Jurkat, Clone E6-1 (cell line): Measurements from ENCODE around the gene FRAS1.
"Not testable (repeated sequence)": the region's sequence is repeated elsewhere in the genome, so short reads cannot be mapped to it uniquely, and the experiment has no call there.

Experiments
- DNase-seq: peaks from one replicate; pipeline ENCODE4 v3.0.0-alpha.2; 2011; ENCODE audit warnings: low read depth, low spot score
- H3K4me3 ChIP-seq: 2 replicates; pipeline ENCODE4 v1.5.1; 2011; ENCODE audit warnings: mild to moderate bottlenecking, low read length, control low read depth, moderate library complexity

FRAS1 gene

DNA sequence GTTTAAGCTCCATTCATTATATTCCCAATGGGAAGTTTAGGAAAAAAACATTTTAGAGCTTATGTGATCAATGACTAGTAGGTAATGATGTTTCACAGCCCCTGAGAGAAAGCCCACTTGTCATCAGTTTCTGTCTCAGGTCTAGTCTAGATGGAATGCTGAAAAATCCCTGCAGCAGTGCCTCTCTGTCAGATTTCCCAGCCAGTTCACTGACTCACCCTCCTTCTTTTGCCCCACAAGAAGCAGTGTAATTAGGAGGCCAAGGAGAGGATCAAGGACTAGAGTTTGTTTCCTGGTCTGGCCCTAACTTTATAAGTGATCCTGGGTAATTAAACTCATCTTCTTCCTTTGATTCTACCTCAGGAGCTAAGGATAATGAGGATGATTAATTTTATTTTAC is 375.8 kb downstream of the FRAS1 start:
- DNase-seq, result no peak
- H3K4me3 ChIP-seq, result no peak overlapping the region

DNA sequence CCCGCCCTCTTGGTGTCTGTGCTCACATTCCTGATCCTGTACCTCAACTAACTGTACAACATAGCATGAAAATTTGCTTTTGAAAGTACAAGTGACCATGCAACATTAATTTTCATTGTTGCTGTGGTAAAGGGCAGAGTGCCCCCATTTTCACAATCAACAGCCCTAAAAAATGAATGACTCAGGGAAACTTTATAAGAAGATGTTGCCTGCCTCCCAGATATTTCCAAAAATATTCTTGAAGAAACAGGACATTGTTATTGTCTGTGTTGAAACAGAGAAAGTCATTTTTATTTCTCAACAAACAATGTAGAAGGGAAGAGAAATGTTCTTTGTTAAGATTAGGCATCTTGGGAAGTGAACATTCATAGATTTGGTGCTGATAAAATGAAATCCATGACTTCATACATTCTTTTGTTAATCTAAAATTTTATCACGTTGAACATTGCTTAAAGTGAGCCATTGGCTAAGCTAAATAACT is 380.5 kb downstream of the FRAS1 start:
- no peak overlapping the region for H3K4me3 ChIP-seq
- DNase-seq, result no peak

DNA sequence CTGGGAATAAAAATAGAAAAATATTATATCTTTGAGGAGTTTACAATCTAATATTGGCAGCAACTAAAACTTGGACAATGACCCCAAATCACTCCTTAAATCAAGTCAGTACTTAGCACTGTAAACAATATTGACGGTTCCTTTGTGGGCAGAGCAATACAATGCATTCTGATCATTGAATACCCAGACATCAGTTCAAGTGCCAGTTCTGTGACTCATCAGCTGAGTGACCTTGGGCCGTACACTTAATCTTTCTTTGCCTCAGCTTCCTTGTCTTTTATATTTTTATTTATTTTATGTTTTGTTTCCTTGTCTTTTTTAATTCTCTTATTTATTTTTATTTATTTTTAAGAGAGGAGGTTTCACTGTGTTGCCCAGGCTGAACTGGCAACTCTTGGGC is 382.2 kb downstream of the FRAS1 start:
- no peak for DNase-seq
- H3K4me3 ChIP-seq, result no peak overlapping the region

DNA sequence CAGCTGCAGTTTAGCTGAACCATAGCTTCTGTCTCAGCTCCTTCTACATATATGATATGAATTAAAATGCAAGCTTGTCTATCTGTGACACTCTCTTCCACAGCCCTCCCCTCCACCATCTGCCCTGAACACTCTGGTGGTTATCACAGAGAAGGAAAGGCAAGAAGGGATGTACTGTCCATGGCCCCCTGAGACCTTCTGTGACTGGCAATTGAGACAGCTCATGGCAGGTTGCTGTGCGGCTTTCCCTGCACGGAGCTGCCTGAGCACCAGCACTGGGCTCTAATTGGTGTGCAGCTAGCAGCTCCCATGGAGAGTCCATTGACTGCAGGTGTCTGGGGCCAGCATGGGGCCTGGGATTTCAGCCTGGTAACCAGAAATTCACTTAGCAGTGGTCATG is 384.6 kb downstream of the FRAS1 start:
- no peak for DNase-seq

DNA sequence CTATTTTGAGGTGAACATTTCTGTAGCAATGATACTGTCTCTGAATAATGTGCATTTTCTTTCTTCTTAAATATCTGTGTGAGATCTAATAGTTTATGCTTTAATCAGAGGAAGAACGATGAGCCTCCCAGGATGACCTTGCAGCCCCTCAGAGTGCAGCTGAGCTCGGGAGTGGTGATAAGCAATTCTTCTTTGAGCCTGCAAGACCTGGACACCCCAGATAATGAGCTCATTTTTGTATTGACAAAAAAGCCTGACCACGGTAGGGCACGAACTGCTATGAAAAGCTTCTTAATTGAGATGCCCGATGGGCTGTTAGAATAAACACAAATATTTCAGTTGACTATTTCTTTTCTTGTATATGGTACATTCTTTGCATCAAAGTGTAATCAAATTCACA is 389.5 kb downstream of the FRAS1 start:
- DNase-seq, result no peak
- H3K4me3 ChIP-seq, result no peak overlapping the region

More for the DNA sequence above, 384.6 kb downstream of the FRAS1 start:
- H3K4me3 ChIP-seq, result no peak overlapping the region

DNA sequence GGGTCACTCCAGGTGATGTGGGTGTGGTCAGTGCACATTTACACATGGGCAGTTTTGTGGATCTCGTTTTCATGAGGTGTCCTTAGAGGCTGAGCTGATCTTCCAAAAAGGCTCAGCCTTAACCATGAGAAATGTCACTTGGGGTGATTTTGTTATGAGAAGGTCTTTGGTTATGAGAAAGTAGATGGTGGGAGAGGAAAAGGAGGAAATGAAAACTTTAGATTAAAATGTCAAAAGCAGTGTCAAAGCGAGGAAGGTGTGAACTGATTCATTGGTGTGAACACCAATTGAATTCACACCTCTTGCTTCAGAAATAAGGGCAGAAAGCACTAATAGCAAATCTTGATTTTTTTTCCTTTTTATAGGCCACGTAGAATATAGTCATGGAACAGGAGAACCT is 394.3 kb downstream of the FRAS1 start:
- no peak overlapping the region for H3K4me3 ChIP-seq
- no peak for DNase-seq

DNA sequence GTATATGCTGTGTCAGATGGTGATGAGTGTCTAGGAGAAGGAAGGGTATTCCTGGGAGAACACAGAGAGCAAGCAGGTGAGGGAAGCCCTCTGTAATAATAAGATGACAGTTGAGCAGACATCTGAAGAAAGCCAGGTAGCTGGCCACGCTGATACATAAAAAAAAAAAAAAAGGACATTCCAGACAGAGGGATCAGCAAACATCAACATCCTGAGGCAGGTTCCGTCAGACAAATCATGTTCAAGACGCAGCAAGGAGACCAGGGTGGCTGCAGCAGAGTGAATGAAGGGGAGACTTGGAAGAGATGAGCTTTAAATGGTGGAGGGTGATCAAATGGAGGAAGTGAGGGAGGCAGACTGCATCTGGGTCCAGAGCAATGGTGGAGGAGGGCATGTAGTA is 396.9 kb downstream of the FRAS1 start:
- H3K4me3 ChIP-seq, result no peak overlapping the region
- no peak for DNase-seq

DNA sequence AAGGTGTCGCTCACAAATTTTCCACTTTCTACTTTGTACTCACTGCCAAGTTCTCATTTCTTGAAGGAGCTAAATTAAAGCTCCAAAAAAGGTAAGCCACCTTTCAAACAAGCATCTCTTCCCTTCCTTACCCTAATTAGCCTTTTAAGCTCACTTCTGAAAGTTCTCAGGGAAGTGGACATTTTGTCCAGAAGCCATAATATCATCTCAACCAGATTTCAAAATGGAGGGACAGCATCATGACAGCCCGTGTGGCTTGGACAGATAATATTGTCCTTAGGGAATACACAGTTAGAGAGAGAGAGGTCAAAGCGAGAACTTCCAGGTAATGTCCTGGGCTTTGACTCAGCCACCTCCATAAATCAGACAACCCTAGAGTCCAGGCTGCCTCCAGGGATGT is 400.6 kb downstream of the FRAS1 start:
- no peak overlapping the region for H3K4me3 ChIP-seq
- no peak for DNase-seq

DNA sequence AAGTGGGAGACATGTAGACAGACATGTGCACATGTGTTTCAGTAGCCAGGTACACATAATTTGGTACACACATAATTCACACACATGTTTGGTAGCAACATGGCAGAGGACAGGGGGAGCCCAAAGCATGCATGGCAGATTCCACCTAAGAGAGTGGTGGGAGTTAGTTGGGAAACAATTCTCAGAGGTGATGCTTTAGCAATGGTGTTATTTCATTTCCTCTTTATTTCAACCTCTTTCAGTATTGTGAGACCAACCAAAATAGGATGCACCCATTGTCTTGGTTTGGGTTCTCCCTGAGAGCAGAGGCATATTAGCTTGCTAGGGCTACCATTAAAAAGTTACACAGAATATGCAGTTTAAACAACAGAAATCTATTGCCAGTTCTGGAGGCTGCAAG is 402.2 kb downstream of the FRAS1 start:
- no peak overlapping the region for H3K4me3 ChIP-seq
- no peak for DNase-seq

DNA sequence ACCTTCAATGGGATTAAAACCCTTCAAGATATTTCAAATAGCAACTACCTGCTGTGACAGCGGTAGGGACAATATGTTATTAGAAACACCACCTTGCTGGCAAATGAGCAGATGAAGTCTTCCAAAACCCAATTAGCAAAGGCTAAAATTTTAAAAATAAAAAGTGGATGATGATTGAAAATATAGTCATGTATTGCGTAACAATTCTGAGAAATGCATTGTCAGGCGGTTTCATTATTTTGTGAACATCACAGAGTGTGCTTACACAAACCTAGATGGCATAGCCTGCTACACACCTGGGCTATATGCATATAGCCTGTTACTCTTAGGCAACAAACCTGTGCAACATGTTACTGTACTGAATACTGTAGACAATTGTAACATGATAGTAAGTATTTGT is 403.2 kb downstream of the FRAS1 start:
- H3K4me3 ChIP-seq, result no peak overlapping the region
- no peak for DNase-seq

DNA sequence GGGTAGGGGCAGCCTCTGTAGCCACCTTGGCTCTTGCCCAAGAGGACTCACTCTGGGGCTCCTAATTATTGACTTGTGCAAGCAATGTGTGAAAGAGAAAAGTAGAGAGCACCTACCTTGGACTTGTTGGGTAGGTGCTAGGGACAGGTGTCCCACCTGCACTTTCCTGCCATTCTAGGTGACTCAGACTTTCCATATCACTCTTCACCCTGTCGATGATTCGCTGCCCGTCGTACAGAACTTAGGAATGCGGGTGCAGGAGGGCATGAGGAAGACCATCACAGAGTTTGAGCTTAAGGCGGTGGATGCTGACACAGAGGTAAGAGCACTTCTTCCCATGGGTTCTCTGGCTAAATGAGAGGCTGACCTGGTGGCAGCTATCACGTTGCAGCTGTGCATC is 407.1 kb downstream of the FRAS1 start:
- DNase-seq, result no peak

DNA sequence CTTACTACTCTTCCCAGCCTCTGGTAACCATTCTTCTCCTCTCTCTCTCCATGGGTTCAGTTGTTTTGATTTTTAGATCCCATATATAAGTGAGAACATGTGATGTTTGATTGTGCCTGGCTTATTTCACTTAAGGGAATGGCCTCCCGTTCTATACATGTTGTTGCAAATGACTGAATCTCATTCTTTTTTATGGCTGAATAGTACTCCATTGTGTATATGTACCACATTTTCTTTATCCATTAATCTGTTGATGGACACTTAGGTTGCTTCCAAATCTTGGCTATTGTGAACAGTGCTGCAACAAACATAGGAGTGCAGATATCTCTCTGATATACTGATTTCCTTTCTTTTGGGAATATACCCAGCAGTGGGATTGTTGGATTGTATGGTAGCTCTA is 410.1 kb downstream of the FRAS1 start:
- H3K4me3 ChIP-seq, DNase-seq: not testable (repeated sequence)

More for the DNA sequence above, 407.1 kb downstream of the FRAS1 start:
- H3K4me3 ChIP-seq, result no peak overlapping the region

DNA sequence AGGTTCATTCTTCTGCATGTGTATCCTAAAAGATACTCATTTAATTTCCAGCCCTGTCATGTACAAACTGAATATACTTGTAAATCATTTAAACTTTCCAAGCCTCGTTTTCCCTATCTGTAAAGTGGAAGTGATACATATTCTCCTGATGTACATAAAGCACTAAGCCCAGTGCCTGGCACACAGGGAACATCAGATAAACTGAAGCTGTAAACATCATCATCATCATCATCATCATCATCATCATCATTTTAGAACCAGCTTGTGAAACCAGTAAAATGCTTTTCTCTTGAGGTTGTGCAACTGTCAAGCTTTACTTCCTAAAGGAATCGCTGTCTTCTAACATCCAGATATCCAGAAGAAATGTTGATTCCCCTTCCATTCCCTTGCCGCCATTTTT is 411.1 kb downstream of the FRAS1 start:
- DNase-seq, result no peak
- no peak overlapping the region for H3K4me3 ChIP-seq

DNA sequence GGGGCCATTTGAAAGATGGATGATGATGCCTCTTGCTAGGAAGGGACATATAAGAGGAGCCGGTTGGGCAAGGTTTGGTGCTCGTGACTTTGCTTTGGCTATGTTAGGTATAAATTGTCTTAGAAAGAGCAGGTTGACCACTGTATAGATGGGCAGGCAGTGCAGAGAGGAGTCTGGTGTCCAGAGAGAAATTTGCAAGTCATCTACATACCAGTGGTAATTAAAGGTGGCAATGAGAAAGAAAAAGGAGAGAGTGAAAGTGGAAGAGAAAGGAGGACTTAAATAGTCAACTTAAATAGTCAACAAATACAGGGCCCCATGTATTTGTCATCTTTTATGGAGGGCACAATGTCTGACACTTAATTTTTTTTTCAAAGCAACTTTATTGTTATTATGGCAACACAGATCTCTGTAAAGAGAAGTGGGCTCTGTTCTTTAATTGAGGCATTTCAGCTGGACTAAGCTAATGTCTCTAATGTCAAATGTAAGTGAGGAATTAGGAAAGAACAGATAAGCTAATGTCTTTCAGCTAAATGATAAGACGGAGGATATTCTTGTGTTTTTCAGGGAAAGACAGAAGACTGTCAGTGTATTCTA is 419.1 kb downstream of the FRAS1 start:
- no peak for DNase-seq
- H3K4me3 ChIP-seq, result no peak overlapping the region

DNA sequence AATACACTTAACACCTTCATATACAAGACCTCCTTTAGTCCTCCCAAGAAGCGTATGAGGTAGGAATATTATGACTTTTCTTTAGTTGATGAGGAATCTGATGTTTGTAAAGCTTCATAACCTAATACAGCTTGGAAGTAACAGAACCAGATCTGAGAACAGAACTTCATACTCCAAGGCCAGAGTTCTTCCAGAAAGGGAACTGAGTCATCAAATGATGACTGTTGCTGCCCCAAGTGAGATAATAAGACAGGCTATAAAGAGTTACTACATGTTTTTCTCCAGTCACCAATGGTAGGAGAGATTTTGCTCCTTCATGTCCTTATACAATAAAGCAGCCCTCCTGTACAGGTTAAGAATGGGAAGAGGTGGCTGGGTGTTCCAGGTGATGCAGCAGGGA is 420.2 kb downstream of the FRAS1 start:
- H3K4me3 ChIP-seq, result no peak overlapping the region

DNA sequence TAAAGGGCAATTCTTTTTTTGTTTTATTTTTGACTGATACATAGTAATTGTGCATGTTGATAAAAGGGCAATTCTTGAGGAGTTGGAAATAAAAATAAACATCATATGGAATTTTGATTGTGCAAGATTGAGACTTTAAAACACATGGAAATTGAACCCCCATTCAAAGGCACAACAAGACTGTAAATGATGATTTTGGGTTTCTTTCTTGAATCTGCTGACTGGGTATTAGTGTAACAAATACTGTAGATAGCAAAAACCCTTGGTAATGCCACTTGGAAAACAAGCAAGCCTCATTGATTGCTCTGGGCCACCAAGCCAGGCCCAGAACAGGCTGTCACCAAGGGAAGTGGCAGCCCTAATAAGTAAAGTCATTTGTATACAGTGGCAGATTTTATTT is 421.4 kb downstream of the FRAS1 start:
- no peak overlapping the region for H3K4me3 ChIP-seq
- no peak for DNase-seq

More for the DNA sequence above, 420.2 kb downstream of the FRAS1 start:
- DNase-seq, result no peak

DNA sequence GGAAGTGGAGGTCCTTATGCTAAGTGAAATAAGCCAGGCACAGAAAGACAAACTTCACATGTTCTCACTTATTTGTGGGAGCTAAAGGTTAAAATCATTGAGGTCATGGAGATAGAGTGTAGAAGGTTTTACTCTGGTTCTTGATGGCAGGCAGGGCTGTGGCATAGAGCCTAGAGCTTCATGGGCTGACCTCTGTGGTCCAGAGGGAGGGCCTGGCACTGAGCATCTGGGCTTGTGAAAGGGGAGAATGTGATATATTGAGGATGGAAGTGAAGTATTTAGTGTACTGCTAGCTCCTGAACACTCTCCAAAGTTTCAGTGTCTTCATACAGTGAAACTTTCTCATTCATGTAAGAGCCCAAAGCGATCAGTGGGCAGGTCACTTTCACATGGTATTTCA is 423.2 kb downstream of the FRAS1 start:
- H3K4me3 ChIP-seq, result no peak overlapping the region
- DNase-seq, result no peak

DNA sequence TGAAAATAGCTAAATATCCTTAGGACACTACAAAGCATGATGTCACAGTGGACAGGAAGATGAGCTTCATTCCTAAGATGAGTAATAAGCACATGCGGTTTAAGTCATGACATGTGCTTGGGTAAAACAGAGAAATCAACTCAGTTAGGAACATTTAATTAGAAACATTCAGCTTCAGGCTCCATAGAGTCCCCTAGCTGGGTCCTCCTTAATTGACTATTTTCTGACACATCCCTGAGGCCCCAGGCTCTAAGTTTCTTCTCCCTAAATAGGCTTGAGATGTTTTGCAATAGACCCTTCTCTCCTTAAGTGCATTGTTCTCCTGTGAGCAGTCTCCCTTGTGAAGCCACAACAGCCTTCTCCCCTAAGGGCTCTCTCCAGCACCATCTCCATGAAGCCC is 424.1 kb downstream of the FRAS1 start:
- H3K4me3 ChIP-seq, result no peak overlapping the region
- DNase-seq, result no peak

DNA sequence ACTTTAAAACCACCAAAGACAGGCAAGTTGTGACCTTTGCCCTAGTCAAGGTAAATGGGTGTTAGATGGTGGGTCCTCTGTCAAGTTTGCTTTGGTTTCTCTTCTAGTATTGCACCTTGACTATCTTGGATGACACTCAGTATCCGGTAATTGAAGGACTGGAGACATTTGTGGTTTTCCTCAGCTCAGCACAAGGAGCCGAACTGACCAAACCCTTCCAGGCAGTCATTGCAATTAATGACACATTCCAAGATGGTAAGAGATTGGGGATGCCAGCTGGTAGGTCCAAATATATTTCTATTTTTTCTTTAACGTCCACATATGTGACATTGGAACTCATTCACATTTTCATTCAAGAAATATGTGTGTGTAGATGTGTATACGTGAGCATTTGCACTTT is 425.2 kb downstream of the FRAS1 start:
- H3K4me3 ChIP-seq, result no peak overlapping the region
- DNase-seq, result no peak

DNA sequence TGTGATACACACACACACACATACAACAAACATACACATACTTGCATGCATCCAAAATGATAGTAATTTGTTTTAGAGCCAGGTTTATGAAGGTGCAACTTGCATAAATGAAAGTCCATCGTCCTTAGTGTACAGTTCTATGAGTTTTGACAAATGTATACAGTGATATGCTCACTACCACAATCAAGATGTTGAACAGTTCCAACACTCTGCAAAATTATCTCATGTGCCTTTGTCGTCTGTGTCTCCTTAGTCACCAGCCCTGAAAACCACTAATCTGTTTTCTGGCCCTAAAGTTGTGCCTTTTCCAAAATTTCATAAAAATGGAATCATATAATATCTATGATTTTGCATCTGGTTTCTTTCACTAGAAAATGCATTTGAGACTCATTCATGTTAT is 426.7 kb downstream of the FRAS1 start:
- no peak for DNase-seq

DNA sequence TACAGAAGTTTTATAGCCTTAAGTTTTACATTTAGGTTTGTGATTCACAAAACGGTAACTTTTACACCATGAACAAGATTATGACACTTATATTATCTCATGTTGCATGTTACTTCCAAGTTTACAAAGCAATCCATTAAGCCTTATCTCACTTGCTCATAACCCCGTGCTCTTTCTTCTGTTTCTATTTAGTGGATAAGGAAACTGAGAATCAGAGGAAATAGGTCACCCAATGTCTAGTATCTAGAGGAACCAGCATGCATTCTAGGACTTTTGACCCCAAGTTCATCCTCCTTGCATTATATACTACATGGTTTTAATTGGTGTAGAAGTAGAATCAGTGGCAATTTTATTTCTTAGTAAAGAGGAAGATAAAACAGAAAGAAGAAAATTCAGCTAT is 427.5 kb downstream of the FRAS1 start:
- DNase-seq, result no peak
- H3K4me3 ChIP-seq, result no peak overlapping the region

More for the DNA sequence above, 426.7 kb downstream of the FRAS1 start:
- no peak overlapping the region for H3K4me3 ChIP-seq

DNA sequence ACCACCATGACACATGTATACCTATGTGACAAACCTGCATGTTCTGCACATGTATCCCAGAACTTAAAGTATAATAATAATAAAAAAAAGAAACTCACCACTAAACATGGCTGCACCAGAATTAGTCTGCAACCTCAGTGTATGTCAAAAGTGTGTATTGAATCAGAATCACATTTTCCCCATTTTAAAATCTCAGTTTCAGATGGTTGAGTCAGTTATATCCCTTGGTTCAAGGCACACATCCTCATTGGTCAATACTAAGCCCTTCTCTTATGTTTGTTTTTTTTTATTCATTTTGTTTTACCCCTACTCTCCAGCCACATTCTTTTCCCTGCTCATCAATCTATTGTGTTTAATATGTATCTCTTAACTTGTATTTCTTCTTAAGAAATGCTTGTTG is 436.6 kb downstream of the FRAS1 start:
- no peak for DNase-seq
- no peak overlapping the region for H3K4me3 ChIP-seq
